Right cardiac atrium (tissue), 5 donors: Measurements from ENCODE around the gene DEFB132. TPM values are rescaled to one million over a fixed set of nuclear protein-coding genes. Genes with fewer than 3 reads are reported as not detected.
"Not testable (repeated sequence)": the region's sequence is repeated elsewhere in the genome, so short reads cannot be mapped to it uniquely, and the experiment has no call there.

Experiments
- ATAC-seq, 2 donors: fragments of 200-7000 bp; cut with Tn5 transposase; one replicate each; pipeline versions ENCODE4 v1.8.0 to v1.9.1; 2020; ENCODE audit warnings: moderate library complexity in 2 of 2, mild to moderate bottlenecking in 1 of 2
- DNase-seq, 3 donors: peaks; one replicate each; pipeline ENCODE4 v3.0.0-alpha.2; 2020
- H3K27ac ChIP-seq: one replicate; pipeline ENCODE4 v1.5.1; 2013; ENCODE audit warnings: mild to moderate bottlenecking, low read length, control low read depth, moderate library complexity
- H3K27me3 ChIP-seq: one replicate; pipeline ENCODE4 v1.6.1; 2013; ENCODE audit not compliant: control insufficient read depth, insufficient read depth
- H3K4me1 ChIP-seq: one replicate; pipeline ENCODE4 v1.6.1; 2013; ENCODE audit warnings: low read length; ENCODE audit not compliant: control insufficient read depth, insufficient read depth
- H3K4me3 ChIP-seq: one replicate; pipeline ENCODE4 v1.5.1; 2013; ENCODE audit warnings: low read length, control low read depth
- H3K9me3 ChIP-seq: one replicate; pipeline ENCODE4 v1.6.1; 2013; ENCODE audit warnings: low read length; ENCODE audit not compliant: control insufficient read depth
- WGBS: extraction: QIAGEN DNeasy Blood & Tissue Kit; methylation state at CpG from one replicate; pipeline ENCODE4 v1.1.7; 2013; 5-methylcytosine and 5-hydroxymethylcytosine counted together
- intact Hi-C, 4 donors: fragments of 100-400 bp; cut with DNase I; formaldehyde crosslinking; loops; one replicate each; pipeline versions ENCODE4 v1.11.0 to v1.14.0; 2022 to 2023
- polyA plus RNA-seq: library from polyadenylated mRNA; stranded (reverse); fragments of 200-250 nt; gene quantifications from one replicate; pipeline ENCODE4 v1.2.3, GENCODE V29; 2013
- total RNA-seq, 4 donors: library from RNA; stranded (reverse); fragmentation: NEBNext Ultra II Directional; extraction: Animal tissue kit (Norgen Biotek cat#: 25700); gene quantifications; one replicate each; pipeline ENCODE4 v1.2.1, GENCODE V29; 2021
- donor health status: healthy with polysubstance abuse.
- donor health status: DM: no; HTN: yes; CAD: no.
- donor health status: DM: no; HTN: no; CAD: no.
- donor health status: DM: no; HTN: yes; CAD: no; lungs with severe emphysema.
- donor health status: DM: yes; HTN: yes; CAD: no.

The DEFB132 gene
- total and polyA plus RNA-seq, 5 donors: not detected

- intact Hi-C loops: no loop called here
- DNase-seq: no peak
- WGBS: 69% methylated on average over 3 of the region's 3 CpGs
- Histone ChIP-seq H3K9me3 (no peaks in the 10 kb centered on the region), H3K4me1 (no peaks in the 10 kb centered on the region), H3K4me3 (no peak overlapping the region), H3K27ac (no peak overlapping the region), H3K27me3 (no peaks in the 10 kb centered on the region)
- ATAC-seq: no peak
Measured at GRCh38 chr20:227439-228105, 30.0 kb upstream of the DEFB132 start.

- ATAC-seq (peak; percentile 34 to 60), DNase-seq (peak in 1 of 3 donors; percentile 40)
- intact Hi-C loops: no loop called here
- Histone ChIP-seq H3K27me3 (no peaks in the 10 kb centered on the region), H3K4me3 (no peak overlapping the region), H3K9me3 (no peaks in the 10 kb centered on the region), H3K4me1 (no peaks in the 10 kb centered on the region), H3K27ac (no peak overlapping the region)
- WGBS: 51% methylated on average over 1 of the region's 1 CpG
Measured at GRCh38 chr20:235891-236290, 21.6 kb upstream of the DEFB132 start.

- Histone ChIP-seq H3K4me1 (no peaks in the 10 kb centered on the region), H3K9me3 (no peaks in the 10 kb centered on the region), H3K27me3 (peaks cover 3% of the 10 kb centered on the region), H3K4me3 (no peak overlapping the region), H3K27ac (no peak overlapping the region)
- intact Hi-C loops: no loop called here
- no peak for DNase-seq
- ATAC-seq: peak in 1 of 2 donors; percentile 54
- WGBS: 45% methylated on average over 4 of the region's 4 CpGs
Measured at GRCh38 chr20:237489-237888, 20.0 kb upstream of the DEFB132 start.

GRCh38 chr20:237929-238328 is 19.6 kb upstream of the DEFB132 start:
- H3K4me3 ChIP-seq: no peak overlapping the region
- H3K27me3 ChIP-seq: peaks cover 3% of the 10 kb centered on the region
- no peak overlapping the region for H3K27ac ChIP-seq
- DNase-seq: no peak
- no peak for ATAC-seq
- H3K4me1 ChIP-seq: no peaks in the 10 kb centered on the region
- H3K9me3 ChIP-seq: no peaks in the 10 kb centered on the region
- intact Hi-C loops: no loop called here
- WGBS: 63% methylated on average over 3 of the region's 3 CpGs

- Histone ChIP-seq H3K27me3 (peaks cover 3% of the 10 kb centered on the region), H3K4me3 (no peak overlapping the region), H3K4me1 (no peaks in the 10 kb centered on the region), H3K27ac (no peak overlapping the region), H3K9me3 (peaks cover 2% of the 10 kb centered on the region)
- DNase-seq (no peak), ATAC-seq (no peak)
- WGBS: 81% methylated on average over 2 of the region's 2 CpGs
- intact Hi-C loops: no loop called here
Measured at GRCh38 chr20:242905-243304, 14.6 kb upstream of the DEFB132 start.

- intact Hi-C loops: no loop called here
- peaks cover 2% of the 10 kb centered on the region for H3K9me3 ChIP-seq
- DNase-seq: no peak
- no peak overlapping the region for H3K4me3 ChIP-seq
- WGBS: 30% methylated on average over 2 of the region's 2 CpGs
- ATAC-seq: no peak
- no peak overlapping the region for H3K27ac ChIP-seq
- H3K4me1 ChIP-seq: no peaks in the 10 kb centered on the region
- no peaks in the 10 kb centered on the region for H3K27me3 ChIP-seq
Measured at GRCh38 chr20:251354-251753, 6.2 kb upstream of the DEFB132 start.

- Histone ChIP-seq H3K4me3 (no peak overlapping the region), H3K9me3 (no peaks in the 10 kb centered on the region), H3K27me3 (no peaks in the 10 kb centered on the region), H3K4me1 (no peaks in the 10 kb centered on the region), H3K27ac (no peak overlapping the region)
- intact Hi-C loops: no loop called here
- DNase-seq (no peak), ATAC-seq (no peak)
- 71% methylated on average over 2 of the region's 2 CpGs for WGBS
Measured at GRCh38 chr20:252801-253200, 4.7 kb upstream of the DEFB132 start.

GRCh38 chr20:253447-253846 is 4.1 kb upstream of the DEFB132 start:
- 48% methylated on average over 6 of the region's 6 CpGs for WGBS
- H3K4me1 ChIP-seq, H3K4me3 ChIP-seq, DNase-seq, H3K27me3 ChIP-seq, ATAC-seq, H3K27ac ChIP-seq, H3K9me3 ChIP-seq, intact Hi-C loops: not testable (repeated sequence)

- no peak for ATAC-seq
Measured at GRCh38 chr20:258269-258858, 840 bp downstream of the DEFB132 start.

GRCh38 chr20:258963-259362 is 1.4 kb downstream of the DEFB132 start:
- no peaks in the 10 kb centered on the region for H3K9me3 ChIP-seq
- DNase-seq: no peak
- 37% methylated on average over 8 of the region's 8 CpGs for WGBS
- H3K27ac ChIP-seq: no peak overlapping the region
- ATAC-seq: peak in 1 of 2 donors; percentile 31
- intact Hi-C loops: no loop called here
- H3K4me1 ChIP-seq: no peaks in the 10 kb centered on the region
- no peaks in the 10 kb centered on the region for H3K27me3 ChIP-seq
- no peak overlapping the region for H3K4me3 ChIP-seq

More at GRCh38 chr20:258269-258858, 840 bp downstream of the DEFB132 start:
- Histone ChIP-seq H3K27ac (no peak overlapping the region), H3K4me1 (no peaks in the 10 kb centered on the region), H3K9me3 (no peaks in the 10 kb centered on the region), H3K4me3 (no peak overlapping the region), H3K27me3 (no peaks in the 10 kb centered on the region)
- 61% methylated on average over 4 of the region's 4 CpGs for WGBS
- intact Hi-C loops: no loop called here
- DNase-seq: no peak

GRCh38 chr20:259981-260380 is 2.5 kb downstream of the DEFB132 start:
- WGBS: 61% methylated on average over 2 of the region's 2 CpGs
- Histone ChIP-seq H3K4me1 (no peaks in the 10 kb centered on the region), H3K27ac (no peak overlapping the region), H3K9me3 (no peaks in the 10 kb centered on the region), H3K4me3 (no peak overlapping the region), H3K27me3 (no peaks in the 10 kb centered on the region)
- no peak for DNase-seq
- no peak for ATAC-seq
- intact Hi-C loops: no loop called here
